GM23248 (cell line): ENCODE measurements around the gene ZNF385B.

Experiments
- EZH2 ChIP-seq: fragments of 200-600 bp; sonication (generic); IDR thresholded peaks from 2 replicates; pipeline ENCODE4 v1.6.1; 2018; ENCODE audit warnings: antibody characterized with exemption, mild to moderate bottlenecking; ENCODE audit not compliant: insufficient read depth, poor library complexity, severe bottlenecking
- EZH2phosphoT487 ChIP-seq: fragments of 200-600 bp; sonication (generic); IDR thresholded peaks from 2 replicates; pipeline ENCODE4 v1.6.1; 2018; ENCODE audit warnings: antibody characterized with exemption, moderate library complexity, mild to moderate bottlenecking, low read depth; ENCODE audit not compliant: insufficient read depth

DNA sequence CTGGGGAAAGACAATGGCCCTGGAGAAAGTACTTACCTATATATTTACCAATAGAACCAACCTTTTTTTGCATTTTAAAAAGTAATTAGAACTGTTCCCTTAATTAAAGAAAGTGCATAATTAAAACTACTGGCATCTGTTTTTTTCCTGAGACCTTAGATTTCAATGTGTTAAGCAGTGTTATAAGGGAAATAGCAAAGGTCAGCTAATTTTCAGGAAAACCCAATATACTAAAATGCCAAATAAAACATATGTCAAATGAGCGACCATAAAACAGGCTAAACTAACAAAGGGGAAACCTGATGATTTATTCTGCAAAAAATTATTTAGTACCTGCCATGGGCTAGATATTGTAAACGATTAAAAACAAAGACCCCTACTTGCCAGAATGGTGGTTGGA lies 372.8 kb downstream of the ZNF385B start:
- TF ChIP-seq EZH2 (no peak), EZH2phosphoT487 (no peak)
